ENCODE results near the gene CCDC157.
A peak's percentile ranks its signal among the peaks of the same experiment; 100 is the strongest.
"Not testable (repeated sequence)": the region's sequence is repeated elsewhere in the genome, so short reads cannot be mapped to it uniquely, and the experiment has no call there.

Gene CCDC157

DNA sequence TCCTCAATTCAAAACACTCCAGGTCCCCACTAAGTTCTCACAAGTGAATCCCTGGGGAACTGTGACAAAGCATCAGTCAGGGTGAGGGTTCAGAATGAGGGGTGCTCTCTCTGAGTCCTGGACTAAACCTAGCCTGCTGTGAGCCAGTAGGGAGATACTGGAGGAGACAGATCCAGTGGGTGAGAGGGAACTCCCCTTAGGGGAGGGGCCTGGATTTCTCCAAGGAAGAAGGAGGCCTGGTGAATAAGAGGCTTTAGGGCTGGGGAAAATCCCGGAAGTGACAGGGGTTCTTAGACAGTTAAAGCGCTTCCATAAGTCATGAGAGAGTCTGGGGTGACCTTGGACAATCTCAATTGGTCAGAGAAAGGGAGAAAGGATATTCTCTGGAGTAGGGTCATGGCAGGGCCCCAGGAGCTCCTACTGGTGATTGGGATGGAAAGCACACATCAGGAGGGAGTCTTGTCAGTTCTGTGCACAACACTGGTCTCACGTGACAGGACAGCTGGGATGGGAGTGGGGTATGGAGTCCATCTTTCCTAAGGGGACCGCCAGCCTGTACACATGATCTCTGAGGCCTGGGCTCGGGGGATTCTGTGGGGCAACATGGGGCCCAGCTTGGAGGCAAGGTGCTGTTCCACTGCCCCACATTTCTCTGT is 31.6 kb upstream of the CCDC157 start:
- no peak for DNase-seq (ENCODE audit: low read depth)
- H3K4me3 ChIP-seq (ENCODE audit: low read depth, low read length): peak overlapping the region; percentile 80

DNA sequence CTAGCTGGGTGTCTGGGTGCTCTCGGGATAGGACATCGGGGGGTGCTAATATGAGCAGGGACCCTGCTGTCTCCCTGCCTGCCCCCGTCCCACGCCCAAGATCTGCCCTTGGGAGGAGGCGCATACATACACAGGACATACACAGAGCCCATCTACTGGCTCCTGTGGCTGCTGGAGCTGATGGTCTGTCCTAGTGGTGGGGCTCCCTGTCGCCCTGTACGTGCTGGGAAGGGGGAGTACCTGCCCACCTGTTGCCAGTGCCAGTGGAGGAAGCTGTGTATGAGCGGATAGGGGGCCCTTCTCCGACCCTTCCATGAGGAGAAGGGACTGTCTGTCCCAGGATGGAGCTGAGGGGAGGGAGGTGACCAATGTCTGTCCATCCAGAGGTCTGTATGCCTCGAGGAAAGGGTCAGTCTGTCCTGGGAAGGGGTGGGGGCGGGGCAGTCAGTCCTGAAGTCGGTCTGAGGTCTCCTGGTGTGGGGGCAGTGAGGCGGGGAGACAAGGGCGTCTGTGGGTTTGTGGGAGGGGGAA is 31.0 kb upstream of the CCDC157 start:
- no peak for DNase-seq (ENCODE audit: low read depth)
- peak overlapping the region; percentile 80 for H3K4me3 ChIP-seq (ENCODE audit: low read depth, low read length)

DNA sequence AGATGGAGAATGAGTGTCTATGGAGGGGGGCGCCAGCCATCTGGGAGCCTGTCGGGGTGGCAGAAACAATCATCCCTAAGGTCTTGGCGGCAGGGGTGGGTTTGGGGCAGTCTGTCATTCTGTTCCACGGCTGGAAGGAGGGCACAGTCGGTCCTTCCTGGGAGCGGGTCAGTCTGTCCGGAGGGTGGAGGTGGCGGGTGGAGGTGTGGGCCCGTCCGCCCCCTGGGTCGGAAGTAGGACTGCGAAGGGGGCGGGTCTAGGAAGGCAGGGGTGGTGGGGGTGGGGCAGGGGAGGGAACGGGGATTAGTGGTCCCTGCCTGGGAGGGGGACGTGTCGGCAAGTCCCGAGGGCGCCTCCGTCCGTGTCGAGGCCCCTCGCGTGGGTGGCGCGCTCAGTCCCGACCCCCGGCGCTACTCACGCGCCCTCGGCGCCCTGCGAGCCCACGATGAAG is 30.5 kb upstream of the CCDC157 start:
- H3K4me3 ChIP-seq (ENCODE audit: low read depth, low read length): peak overlapping the region; percentile 80
- no peak for DNase-seq (ENCODE audit: low read depth)

DNA sequence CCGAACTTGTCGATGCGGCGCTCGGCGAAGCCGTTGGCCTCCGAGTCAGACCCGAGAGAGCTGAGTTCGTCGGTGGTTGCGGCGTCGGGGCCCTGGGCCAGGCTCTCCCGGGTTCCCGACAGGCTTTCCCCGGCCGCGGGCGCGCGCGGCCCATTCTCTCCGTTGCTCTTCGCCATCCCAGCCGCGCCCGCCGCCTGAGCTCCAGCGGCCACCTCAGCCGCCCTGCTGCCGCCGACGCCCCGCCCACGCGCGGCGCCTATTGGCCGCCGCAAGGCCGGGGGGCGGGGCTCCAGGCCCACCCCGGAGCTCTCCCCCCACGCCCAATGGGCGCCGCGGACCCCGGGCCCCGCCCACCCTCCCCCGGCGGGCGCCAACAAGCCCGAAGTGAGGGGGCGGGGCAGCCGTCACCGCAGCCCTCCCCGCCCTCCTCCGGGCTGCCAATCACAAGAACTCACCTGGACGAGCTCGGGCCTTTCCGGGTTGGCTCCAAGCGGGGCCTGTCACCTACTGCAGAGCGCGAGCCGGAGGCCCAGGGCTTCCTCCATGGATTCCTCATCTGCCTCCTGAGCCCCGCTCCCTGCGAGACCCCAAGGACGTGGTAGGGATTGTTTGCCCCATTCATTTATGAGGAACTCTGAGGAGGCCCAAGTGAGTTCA is 30.0 kb upstream of the CCDC157 start, which contains the start of gene TBC1D10A:
Gene TBC1D10A, minus strand, starts transcription at position 236 of the 657 bp plus-strand sequence. Its CDS starts 60 bp downstream, at position 176.
- DNase-seq (ENCODE audit: low read depth): peak; percentile 67
- peak within 1 kb of the TSS; percentile 80 for H3K4me3 ChIP-seq (ENCODE audit: low read depth, low read length)

DNA sequence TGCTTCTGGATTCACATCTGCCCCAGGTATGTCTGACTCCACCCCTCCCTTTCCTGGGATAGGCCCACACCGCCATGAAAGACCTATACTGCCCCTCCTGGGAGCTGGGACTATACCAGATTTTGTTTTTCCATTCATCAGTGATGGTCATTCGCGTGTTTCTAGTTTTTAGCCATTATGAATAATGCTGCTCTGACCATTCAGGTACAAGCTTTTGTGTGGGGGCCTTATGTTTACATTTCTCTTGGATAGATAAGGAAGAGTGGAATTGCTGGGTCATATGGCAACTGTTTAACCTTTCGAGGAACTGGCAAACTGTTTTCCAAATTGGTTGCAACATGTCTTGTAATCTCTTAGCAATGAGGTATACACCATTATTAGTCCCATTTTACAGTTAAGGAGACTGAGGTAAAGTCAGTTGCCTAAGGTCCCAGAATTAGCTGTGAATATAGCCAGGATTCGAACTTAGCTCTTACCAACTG is 28.9 kb upstream of the CCDC157 start:
- DNase-seq (ENCODE audit: low read depth): no peak
- no peak overlapping the region for H3K4me3 ChIP-seq (ENCODE audit: low read depth, low read length)

DNA sequence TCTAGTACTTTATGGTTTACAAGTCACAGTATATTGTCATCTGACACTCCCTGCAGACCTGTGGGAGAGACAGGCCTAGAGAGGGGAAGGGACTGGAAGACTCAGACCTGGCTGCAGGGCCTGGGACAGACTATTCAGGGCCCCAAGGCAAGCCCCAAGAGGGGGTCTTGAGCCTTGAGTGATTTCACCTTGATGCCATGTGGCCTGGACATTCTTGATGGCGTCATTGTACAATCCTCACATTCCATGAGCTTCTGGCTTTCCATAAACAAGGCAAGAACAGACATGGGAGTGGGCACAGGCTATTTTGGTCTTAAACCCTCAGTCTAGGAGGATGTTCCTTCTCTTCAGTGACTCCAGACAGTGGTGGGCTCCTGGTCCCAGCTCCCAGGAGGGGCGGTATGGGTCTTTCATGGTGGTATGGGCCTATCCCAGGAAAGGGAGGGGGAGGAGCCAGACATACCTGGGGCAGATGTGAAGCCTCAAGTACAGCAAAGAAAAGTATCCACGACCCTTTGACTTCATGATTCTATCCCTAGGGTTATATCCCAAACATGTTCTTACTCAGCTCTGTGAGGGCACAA is 28.2 kb upstream of the CCDC157 start:
- no peak for DNase-seq (ENCODE audit: low read depth)
- H3K4me3 ChIP-seq (ENCODE audit: low read depth, low read length): no peak overlapping the region

DNA sequence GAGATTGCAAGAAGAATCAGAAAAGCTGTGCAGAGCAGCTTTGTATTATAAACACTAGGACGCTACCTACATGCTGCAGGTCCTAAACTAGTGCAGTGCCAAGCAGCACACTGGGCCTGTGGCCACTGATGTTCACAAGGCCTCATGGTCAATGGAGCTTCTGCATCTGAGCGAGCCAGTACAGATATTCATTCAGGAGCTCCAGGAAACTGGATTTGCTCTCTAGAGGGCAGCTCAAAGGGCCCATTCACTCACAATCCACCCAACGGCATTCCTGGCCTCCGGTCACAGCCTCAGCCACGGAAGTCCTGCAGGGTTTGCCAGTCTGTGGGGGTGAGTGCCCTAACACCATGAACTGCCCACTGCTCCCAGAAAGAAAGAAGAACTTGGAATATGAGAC is 24.3 kb upstream of the CCDC157 start:
- H3K4me3 ChIP-seq (ENCODE audit: low read depth, low read length): no peak overlapping the region
- DNase-seq (ENCODE audit: low read depth): no peak

DNA sequence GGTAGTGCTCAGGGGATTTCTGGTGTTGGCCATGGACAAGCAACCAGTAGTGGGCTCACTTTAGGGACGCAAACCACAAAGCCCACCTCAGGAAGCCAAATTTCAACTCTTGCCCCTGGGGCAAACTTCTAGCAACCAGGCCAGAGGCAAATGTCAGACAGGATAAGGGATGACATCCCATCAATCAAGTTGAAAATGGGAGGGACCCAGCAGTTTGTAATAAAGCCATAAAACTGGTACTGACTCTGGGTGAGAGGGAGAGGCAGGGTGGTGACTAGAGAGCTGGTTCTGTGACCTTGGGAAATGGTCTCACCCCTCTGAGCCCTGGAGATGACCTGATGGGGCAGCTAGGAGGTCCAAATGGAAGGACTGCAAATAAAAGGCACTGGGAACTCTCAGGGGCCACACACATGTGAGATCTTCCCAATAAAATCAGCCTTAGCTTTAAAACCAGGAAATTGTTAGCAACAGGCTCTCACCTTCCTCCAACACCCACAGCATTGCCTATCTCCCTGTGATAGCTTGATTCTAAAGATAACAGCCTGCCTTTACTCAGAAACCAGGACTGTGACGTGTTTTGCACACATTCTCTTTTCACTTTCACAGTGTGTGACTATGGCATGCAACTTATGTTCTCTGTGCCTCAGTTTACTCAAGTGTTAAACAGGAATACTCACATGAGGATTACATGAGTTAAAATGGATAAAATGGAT is 23.7 kb upstream of the CCDC157 start:
- no peak for DNase-seq (ENCODE audit: low read depth)
- no peak overlapping the region for H3K4me3 ChIP-seq (ENCODE audit: low read depth, low read length)

DNA sequence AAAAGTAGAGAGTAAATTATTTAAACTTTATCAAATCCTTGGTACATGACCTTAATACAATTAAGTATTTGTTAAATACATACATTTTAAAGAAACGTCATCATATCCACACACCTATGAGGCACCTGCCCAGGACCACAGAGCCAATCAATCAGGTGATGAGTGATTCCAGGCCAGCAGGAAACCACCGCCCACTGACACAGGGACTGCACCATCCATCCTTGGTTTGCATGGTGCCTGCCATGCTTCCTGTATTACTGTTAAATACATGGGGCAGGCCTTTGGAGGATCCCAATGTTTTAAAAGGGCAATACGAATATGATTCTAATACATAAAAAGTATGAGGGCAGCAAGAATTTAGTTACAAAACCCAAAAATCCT is 23.1 kb upstream of the CCDC157 start:
- no peak overlapping the region for H3K4me3 ChIP-seq (ENCODE audit: low read depth, low read length)
- DNase-seq (ENCODE audit: low read depth): no peak

DNA sequence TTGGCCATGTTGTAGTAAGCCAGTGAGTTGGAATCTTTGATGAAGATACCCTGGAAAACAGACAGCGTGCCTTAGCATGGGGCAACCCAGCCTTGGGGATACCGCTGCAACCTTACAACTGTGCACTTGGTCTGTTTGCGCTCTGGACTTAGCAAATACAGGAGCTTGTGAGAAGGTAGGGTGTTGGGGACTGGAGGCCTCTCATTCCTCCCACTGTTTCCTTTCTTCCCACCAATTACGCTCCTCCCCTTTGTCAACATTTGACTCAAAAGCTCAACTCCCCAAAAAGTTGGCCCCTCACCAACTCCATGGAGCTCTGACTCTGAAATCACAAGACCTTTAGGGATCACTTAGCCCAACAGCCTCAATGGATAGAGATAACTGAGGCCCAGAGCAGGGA is 22.2 kb upstream of the CCDC157 start:
- no peak overlapping the region for H3K4me3 ChIP-seq (ENCODE audit: low read depth, low read length)
- no peak for DNase-seq (ENCODE audit: low read depth)

DNA sequence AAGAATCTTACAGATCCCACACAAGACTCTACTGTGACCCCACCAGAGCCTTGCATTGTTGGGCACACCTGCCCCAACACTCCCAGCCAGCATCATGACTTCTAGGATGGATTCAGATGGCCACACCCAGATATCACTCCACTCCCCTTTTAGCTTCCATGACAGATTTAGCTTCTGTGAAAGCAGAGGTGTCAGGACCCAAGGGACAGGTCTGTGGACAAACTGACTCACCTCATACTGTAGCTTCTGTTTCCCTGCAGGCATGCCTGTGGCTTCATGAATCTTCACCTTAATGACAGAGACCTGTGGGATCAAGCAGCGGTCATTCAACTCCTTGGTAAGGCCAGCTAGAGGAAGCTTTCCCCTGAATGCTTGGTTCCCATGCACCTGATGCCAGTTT is 21.6 kb upstream of the CCDC157 start:
- no peak overlapping the region for H3K4me3 ChIP-seq (ENCODE audit: low read depth, low read length)
- DNase-seq (ENCODE audit: low read depth): no peak

DNA sequence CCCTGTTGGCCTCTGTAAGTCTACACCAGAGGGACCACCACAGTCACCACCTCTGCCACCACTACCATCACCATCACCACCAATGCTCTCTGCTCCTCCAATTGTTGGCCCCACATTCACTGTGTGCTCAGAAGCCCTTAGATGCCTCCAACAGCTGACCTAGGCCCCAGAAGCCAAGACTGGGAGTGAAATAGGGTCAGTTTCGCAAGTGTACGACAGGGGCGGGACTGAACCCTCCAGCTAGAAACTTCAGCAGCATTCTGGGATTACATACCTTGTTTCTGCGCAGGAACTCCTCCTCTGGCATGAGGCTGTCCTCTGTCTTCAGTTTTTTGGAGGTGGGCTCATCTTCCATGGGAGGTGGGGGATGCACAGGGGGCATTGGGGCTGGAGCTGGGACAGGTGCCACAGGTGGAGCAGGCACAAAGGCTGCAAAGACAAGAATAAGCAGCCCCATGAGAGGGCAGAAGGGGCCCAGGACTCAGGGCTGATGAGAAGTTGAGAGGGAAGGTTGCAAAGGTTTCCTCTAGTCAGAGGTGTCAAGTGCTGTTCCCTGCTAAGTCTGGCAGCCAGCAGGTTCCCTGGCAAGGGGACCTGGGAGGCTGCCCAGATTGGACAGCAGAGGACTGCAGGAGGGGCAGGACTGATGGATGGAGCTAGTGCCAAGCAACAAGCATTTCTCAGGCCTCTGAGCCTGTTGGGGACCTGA is 19.9 kb upstream of the CCDC157 start:
- no peak for DNase-seq (ENCODE audit: low read depth)
- no peak overlapping the region for H3K4me3 ChIP-seq (ENCODE audit: low read depth, low read length)

DNA sequence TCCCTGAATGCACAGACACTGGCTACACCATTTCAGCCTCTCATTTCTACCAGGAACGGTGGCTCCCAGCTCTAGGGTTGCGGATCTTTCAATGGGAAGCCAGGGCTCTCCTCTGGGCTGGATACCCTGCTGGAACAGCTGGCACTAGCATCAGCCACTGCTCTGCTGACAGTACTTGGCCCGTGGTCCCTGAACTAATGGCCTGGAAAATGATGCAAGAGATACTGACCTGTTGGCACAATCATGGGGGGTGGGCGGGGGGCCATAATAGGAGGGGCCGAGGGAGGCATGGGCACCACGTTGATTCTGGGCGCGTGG is 19.4 kb upstream of the CCDC157 start:
- DNase-seq (ENCODE audit: low read depth): no peak
- H3K4me3 ChIP-seq (ENCODE audit: low read depth, low read length): no peak overlapping the region

DNA sequence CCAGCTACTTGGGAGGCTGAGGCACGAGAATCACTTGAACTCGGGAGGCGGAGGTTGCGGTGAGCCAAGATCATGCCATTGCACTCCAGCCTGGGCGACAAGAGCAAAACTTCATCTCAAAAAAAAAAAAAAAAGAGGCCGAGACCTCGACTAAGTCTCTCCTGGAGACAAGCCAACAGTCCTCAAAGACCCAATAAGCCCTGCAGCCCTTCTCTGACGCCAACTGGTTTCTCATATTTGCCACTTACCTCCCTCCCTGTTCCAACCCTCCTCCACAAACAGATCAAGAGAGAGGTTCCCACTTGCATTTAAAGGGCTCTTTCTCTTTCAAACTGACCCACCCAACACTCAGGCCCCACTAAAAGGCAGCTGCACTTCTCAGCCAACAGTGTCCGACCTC is 18.5 kb upstream of the CCDC157 start:
- not testable (repeated sequence) for DNase-seq (ENCODE audit: low read depth); H3K4me3 ChIP-seq (ENCODE audit: low read depth, low read length)

DNA sequence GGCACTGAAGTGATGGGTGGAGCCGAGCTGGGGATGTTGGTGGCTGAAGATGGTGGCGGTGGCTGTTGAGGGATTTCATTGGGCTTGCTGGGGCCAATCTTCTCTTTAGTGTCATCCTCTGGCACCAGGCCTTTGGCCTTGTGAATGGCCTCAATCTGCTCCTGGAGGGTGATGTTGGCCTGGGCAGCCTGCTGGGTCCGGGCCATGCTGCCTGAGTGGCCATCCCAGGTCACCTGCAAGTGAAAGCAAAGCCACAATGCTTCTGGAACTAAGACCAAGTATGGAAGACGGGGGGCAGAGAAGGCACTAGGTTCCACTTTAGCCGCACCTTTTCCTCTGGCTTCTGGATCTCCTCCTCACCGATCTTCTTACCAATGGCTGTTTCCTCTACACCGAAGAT is 18.0 kb upstream of the CCDC157 start:
- H3K4me3 ChIP-seq (ENCODE audit: low read depth, low read length): no peak overlapping the region
- no peak for DNase-seq (ENCODE audit: low read depth)

DNA sequence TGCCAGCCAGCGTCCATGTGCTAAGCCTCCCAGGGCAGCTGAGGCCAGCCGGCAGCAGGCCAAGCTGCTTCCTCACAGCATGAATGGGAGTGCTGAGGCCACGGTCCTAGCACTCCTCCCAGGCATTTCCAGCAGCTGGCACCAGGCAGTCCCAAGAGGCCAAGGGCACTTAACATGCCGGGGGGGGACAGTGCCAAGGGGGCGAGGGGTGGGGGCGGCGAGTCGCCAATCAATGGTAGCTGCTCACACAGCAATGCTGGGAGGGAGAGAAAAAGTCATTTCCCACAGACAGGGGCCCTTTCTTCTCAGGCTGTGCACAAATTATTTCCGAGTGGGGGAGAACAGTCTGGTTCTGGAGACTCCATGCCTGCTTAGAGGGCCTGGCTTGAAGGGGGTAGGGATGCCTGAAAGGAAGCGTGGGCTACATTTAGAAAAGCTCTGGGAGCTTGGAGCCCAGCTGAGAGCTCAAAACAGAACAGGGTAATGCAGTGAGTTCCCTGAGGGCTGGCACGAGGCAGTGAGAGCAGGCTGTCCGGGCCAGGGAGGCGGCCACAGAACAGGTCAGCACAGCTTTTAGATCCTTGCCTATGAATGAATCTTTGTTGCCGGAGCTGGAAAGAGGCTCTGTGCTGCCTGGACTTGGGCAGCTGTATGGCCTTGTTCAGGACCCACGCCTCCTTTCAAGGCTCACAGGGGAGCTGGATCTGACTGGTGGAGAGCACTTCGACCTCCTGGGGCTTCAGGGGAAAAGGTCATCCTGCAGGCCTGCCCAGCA is 15.7 kb upstream of the CCDC157 start:
- DNase-seq (ENCODE audit: low read depth): no peak
- no peak overlapping the region for H3K4me3 ChIP-seq (ENCODE audit: low read depth, low read length)

DNA sequence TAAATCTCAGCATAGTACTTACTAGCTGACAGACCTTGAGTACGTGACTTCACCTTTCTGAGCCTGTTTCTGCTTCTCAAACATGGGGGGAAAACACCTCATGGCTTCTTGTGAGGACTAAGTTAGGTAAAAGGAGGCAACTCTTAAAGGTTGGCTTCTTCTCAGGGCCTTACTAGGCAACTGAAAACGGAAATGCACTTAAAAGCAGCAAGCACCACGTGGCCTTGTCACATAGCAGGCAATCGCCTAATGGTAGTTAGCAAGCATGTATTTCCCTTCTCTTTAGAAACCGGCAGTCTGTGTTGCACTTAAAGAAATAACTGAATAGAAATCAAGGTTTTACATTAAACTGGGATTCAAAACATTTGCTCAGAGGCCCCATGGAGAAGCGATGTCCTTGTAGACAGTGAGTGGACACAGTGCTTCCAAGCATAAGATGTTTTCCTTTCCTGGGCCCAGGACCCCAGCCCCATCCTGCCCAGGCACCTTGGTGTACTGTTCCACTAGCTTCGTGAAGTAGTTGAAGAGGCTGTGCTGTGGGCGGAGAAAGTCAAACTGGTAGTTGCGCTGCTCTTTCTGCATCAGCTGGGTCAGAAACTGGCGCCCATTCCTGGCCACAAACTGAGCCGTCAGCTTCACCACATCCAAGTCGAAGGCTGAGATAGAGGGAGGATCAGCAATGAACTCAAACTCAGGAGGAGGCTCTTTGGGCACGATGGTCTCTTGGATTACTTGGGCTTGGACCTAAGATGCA is 12.2 kb upstream of the CCDC157 start:
- H3K4me3 ChIP-seq (ENCODE audit: low read depth, low read length): no peak overlapping the region
- DNase-seq (ENCODE audit: low read depth): no peak

DNA sequence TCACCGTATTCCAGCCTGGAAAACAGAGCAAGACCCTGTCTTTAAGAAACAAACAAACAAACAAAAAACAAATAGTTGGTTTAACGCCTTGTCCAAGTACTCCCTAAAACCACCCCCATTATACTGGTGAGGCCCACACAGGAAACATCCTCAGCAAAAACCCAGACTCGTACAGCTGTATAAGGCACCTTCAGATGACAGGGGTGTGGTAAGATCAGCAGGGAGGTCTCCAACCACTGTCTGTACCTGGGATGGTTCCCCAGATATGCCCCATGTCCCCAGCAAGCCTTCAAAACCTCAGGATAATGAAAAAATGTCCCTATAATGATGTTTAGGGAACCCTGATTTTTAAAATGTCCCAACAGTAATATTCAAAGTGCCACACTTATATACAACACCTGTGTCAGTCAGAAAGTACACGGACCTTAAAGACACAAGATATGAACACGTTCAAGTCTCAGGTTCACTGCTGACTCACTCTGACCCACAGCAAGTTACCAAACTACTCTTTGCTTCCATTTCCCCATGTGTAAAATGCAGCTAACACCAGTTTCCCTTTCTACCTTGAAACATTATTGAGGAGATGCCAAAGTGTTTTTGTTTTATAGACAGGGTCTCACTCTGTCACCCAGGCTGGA is 9.4 kb upstream of the CCDC157 start:
- DNase-seq (ENCODE audit: low read depth): no peak
- H3K4me3 ChIP-seq (ENCODE audit: low read depth, low read length): no peak overlapping the region
